Right lobe of liver (tissue), 4 donors: ENCODE measurements around the gene TMEM87B.

Source experiments
- CTCF ChIP-seq, 4 donors: fragments of 200-600 bp in 3 of 4; fragments of 450-650 bp in 1 of 4; IDR thresholded peaks; one replicate each; pipeline versions ENCODE4 v1.5.1 to v1.8.0; 2016 to 2022; ENCODE audit warnings: antibody characterized with exemption in 4 of 4, mild to moderate bottlenecking in 2 of 4
- POLR2A ChIP-seq: fragments of 450-650 bp; IDR thresholded peaks from one replicate; pipeline ENCODE4 v1.6.1; 2017; ENCODE audit warnings: antibody characterized with exemption, mild to moderate bottlenecking
- donor health status: DM: no; HTN: no; CAD: no.
- donor health status: DM: no; HTN: no; CAD: no.
- donor health status: DM: no; HTN: yes; CAD: no.

GRCh38 chr2:112081262-112081661, 26.2 kb downstream of the TMEM87B start:
- TF ChIP-seq CTCF (IDR thresholded peaks at IDR 0.05): no peak
- TF ChIP-seq POLR2A: no peak
